ENCODE data around the gene TDP1.

- TF ChIP-seq CTCF (IDR thresholded peaks at IDR 0.05): no peak
- no peak for TF ChIP-seq EZH2 (IDR thresholded peaks at IDR 0.05; ENCODE audit: borderline replicate concordance, insufficient read depth, low read depth, low read length, poor library complexity, severe bottlenecking)
Measured at GRCh38 chr14:89959853-89960445, 4.2 kb downstream of the TDP1 start.

Data from B cell (primary cell).